Astrocyte (in vitro differentiated cells and primary cell): Measurements from ENCODE around the gene GOLPH3. TPM values are rescaled to one million over a fixed set of nuclear protein-coding genes. Genes with fewer than 3 reads are reported as not detected.

ENCODE experiments used
- DNase-seq: peaks from one replicate; pipeline ENCODE4 v3.0.0-alpha.2; 2010; ENCODE audit warnings: low read depth
- FAIRE-seq: peaks from 2 replicates; lab custom pipeline; 2011; peaks lifted over from hg19 to GRCh38; lab: Jason Lieb, UNC
- H2AFZ ChIP-seq: 2 replicates; pipeline ENCODE4 v1.6.0; 2012; ENCODE audit warnings: low read depth, low read length, inconsistent platforms
- H3K27ac ChIP-seq: 2 replicates; pipeline ENCODE4 v1.5.1; 2011; ENCODE audit warnings: low read depth, low read length, inconsistent platforms
- H3K27me3 ChIP-seq: 2 replicates; pipeline ENCODE4 v1.6.0; 2011; ENCODE audit warnings: low read length, inconsistent platforms; ENCODE audit not compliant: insufficient read depth
- H3K36me3 ChIP-seq: 2 replicates; pipeline ENCODE4 v1.5.1; 2011; ENCODE audit warnings: low read length, inconsistent platforms; ENCODE audit not compliant: insufficient read depth
- H3K4me1 ChIP-seq: 2 replicates; pipeline ENCODE4 v1.5.1; 2011; ENCODE audit warnings: low read length, inconsistent platforms; ENCODE audit not compliant: insufficient read depth
- H3K4me2 ChIP-seq: 2 replicates; pipeline ENCODE4 v1.6.0; 2012; ENCODE audit warnings: low read length, inconsistent platforms
- H3K4me3 ChIP-seq: 2 replicates; pipeline ENCODE4 v1.5.1; 2011; ENCODE audit warnings: low read depth, mild to moderate bottlenecking, low read length, inconsistent platforms; ENCODE audit not compliant: insufficient read depth
- H3K79me2 ChIP-seq: 2 replicates; pipeline ENCODE4 v1.6.0; 2012; ENCODE audit warnings: mild to moderate bottlenecking, low read length, inconsistent platforms; ENCODE audit not compliant: insufficient read depth
- H3K9ac ChIP-seq: 2 replicates; pipeline ENCODE4 v1.6.0; 2012; ENCODE audit warnings: mild to moderate bottlenecking, low read length, inconsistent platforms
- H3K9me3 ChIP-seq: 2 replicates; pipeline ENCODE4 v1.5.1; 2012; ENCODE audit warnings: low read depth, mild to moderate bottlenecking, low read length, inconsistent platforms; ENCODE audit not compliant: insufficient read depth
- H4K20me1 ChIP-seq: 2 replicates; pipeline ENCODE4 v1.6.0; 2012; ENCODE audit warnings: low read length, inconsistent platforms; ENCODE audit not compliant: insufficient read depth
- H3K27ac Mint-ChIP-seq: one replicate; pipeline ENCODE4 v1.8.0; 2021; ENCODE audit warnings: mild to moderate bottlenecking, mixed read lengths; ENCODE audit not compliant: unreplicated experiment
- H3K27me3 Mint-ChIP-seq: one replicate; pipeline ENCODE4 v1.8.0; 2021; ENCODE audit warnings: low read depth, mixed read lengths; ENCODE audit not compliant: unreplicated experiment
- H3K36me3 Mint-ChIP-seq: one replicate; pipeline ENCODE4 v1.8.0; 2021; ENCODE audit warnings: low read depth, mixed read lengths; ENCODE audit not compliant: unreplicated experiment
- H3K4me1 Mint-ChIP-seq: one replicate; pipeline ENCODE4 v1.8.0; 2021; ENCODE audit warnings: low read depth, mixed read lengths; ENCODE audit not compliant: unreplicated experiment
- H3K4me3 Mint-ChIP-seq: one replicate; pipeline ENCODE4 v1.8.0; 2021; ENCODE audit warnings: mild to moderate bottlenecking, moderate library complexity, mixed read lengths; ENCODE audit not compliant: unreplicated experiment
- H3K9me3 Mint-ChIP-seq: one replicate; pipeline ENCODE4 v1.8.0; 2021; ENCODE audit warnings: mild to moderate bottlenecking, mixed read lengths; ENCODE audit not compliant: unreplicated experiment
- CTCF ChIP-seq: IDR thresholded peaks from 2 replicates; pipeline ENCODE4 v1.5.1; 2011; ENCODE audit warnings: low read depth, mild to moderate bottlenecking, inconsistent platforms, low read length, moderate library complexity; ENCODE audit not compliant: insufficient read depth
- EZH2 ChIP-seq: IDR thresholded peaks from 2 replicates; pipeline ENCODE4 v1.6.1; 2012; ENCODE audit warnings: mild to moderate bottlenecking, low read length, inconsistent platforms; ENCODE audit not compliant: insufficient read depth
- total RNA-seq: library from RNA; stranded (reverse); gene quantifications from 2 replicates; pipeline ENCODE4 v1.2.1, GENCODE V29; 2021

GOLPH3 gene
- total RNA-seq, 1 donor from 2014 or later = 114 TPM

- Mint-ChIP-seq H3K4me3 (no peak overlapping the region), H3K27me3 (peaks cover 7% of the 10 kb centered on the region), H3K4me1 (no peaks in the 10 kb centered on the region), H3K36me3 (no peaks in the 10 kb centered on the region), H3K9me3 (no peaks in the 10 kb centered on the region), H3K27ac (no peak overlapping the region)
- Histone ChIP-seq H3K9me3 (no peaks in the 10 kb centered on the region), H3K27me3 (no peaks in the 10 kb centered on the region), H3K4me3 (no peak overlapping the region), H3K4me1 (no peaks in the 10 kb centered on the region), H3K27ac (no peak overlapping the region), H3K9ac (no peak overlapping the region), H4K20me1 (no peaks in the 10 kb centered on the region), H2AFZ (no peak overlapping the region), H3K4me2 (no peak overlapping the region), H3K79me2 (no peaks in the 10 kb centered on the region), H3K36me3 (no peaks in the 10 kb centered on the region)
- no peak for DNase-seq
- no peak for FAIRE-seq
- no peak for TF ChIP-seq EZH2
- no peak for TF ChIP-seq CTCF
Observed at GRCh38 chr5:32207355-32207634, 33.2 kb upstream of the GOLPH3 start.

GRCh38 chr5:32206509-32207354 lies 32.6 kb upstream of the GOLPH3 start:
- no peaks in the 10 kb centered on the region for H4K20me1 ChIP-seq
- DNase-seq (no peak), FAIRE-seq (no peak)
- no peak overlapping the region for H3K9ac ChIP-seq
- no peak overlapping the region for H3K4me3 ChIP-seq
- no peaks in the 10 kb centered on the region for H3K9me3 ChIP-seq
- no peak overlapping the region for H2AFZ ChIP-seq
- H3K27ac ChIP-seq = no peak overlapping the region
- no peak overlapping the region for H3K27ac Mint-ChIP-seq
- no peaks in the 10 kb centered on the region for H3K4me1 ChIP-seq
- H3K36me3 ChIP-seq = no peaks in the 10 kb centered on the region
- H3K27me3 ChIP-seq = no peaks in the 10 kb centered on the region
- no peaks in the 10 kb centered on the region for H3K79me2 ChIP-seq
- H3K4me1 Mint-ChIP-seq = no peaks in the 10 kb centered on the region
- no peaks in the 10 kb centered on the region for H3K36me3 Mint-ChIP-seq
- H3K9me3 Mint-ChIP-seq = no peaks in the 10 kb centered on the region
- H3K27me3 Mint-ChIP-seq = peaks cover 7% of the 10 kb centered on the region
- H3K4me2 ChIP-seq = no peak overlapping the region
- no peak overlapping the region for H3K4me3 Mint-ChIP-seq
- no peak for TF ChIP-seq CTCF
- TF ChIP-seq EZH2 = no peak

DNA sequence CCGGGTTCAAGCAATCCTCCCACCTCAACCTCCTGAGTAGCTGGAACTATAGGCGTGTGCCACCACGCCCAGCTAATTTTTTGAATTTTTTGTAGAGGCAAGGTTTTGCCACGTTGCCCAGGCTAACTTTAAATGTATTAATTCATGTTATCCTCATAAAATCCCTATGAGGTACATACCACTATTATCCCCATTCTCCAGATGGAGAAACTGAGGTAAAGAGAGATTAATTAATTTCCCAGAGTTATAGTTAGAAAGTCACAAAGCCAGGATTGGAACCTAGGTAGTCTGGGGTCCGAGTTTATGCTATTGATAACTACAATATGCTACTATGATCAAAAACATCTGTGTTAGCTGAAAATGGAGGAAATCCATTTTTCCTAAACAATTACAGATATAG lies 31.9 kb upstream of the GOLPH3 start:
- H3K36me3 Mint-ChIP-seq = no peaks in the 10 kb centered on the region
- H3K9me3 Mint-ChIP-seq = no peaks in the 10 kb centered on the region
- Histone ChIP-seq H2AFZ (no peak overlapping the region), H3K36me3 (no peaks in the 10 kb centered on the region), H3K4me1 (no peaks in the 10 kb centered on the region), H3K4me3 (no peak overlapping the region), H3K79me2 (no peaks in the 10 kb centered on the region), H3K4me2 (no peak overlapping the region), H3K27me3 (no peaks in the 10 kb centered on the region), H3K27ac (no peak overlapping the region), H3K9me3 (no peaks in the 10 kb centered on the region), H4K20me1 (no peaks in the 10 kb centered on the region), H3K9ac (no peak overlapping the region)
- DNase-seq (no peak), FAIRE-seq (no peak)
- H3K27ac Mint-ChIP-seq = no peak overlapping the region
- no peak overlapping the region for H3K4me3 Mint-ChIP-seq
- H3K4me1 Mint-ChIP-seq = no peaks in the 10 kb centered on the region
- peaks cover 7% of the 10 kb centered on the region for H3K27me3 Mint-ChIP-seq
- no peak for TF ChIP-seq CTCF
- TF ChIP-seq EZH2 = no peak
